ENCODE results near the gene RNF152. TPM values are rescaled to one million over a fixed set of nuclear protein-coding genes. Genes with fewer than 3 reads are reported as not detected.
"Not testable (repeated sequence)": the region's sequence is repeated elsewhere in the genome, so short reads cannot be mapped to it uniquely, and the experiment has no call there.

The RNF152 gene
- total RNA-seq, 1 donor from 2014 or later: 10.4 TPM

- Histone ChIP-seq H3K36me3 (no peaks in the 10 kb centered on the region), H3K27ac (replicated peaks) (no peak overlapping the region), H3K9me3 (replicated peaks) (peaks cover 23% of the 10 kb centered on the region), H3K27me3 (ENCODE audit: low read depth) (no peaks in the 10 kb centered on the region), H3K4me3 (no peak overlapping the region), H3K4me1 (no peaks in the 10 kb centered on the region)
- intact Hi-C loops (cut with micrococcal nuclease): no loop called here
- DNase-seq: no peak
- TF ChIP-seq, protein P1, sequence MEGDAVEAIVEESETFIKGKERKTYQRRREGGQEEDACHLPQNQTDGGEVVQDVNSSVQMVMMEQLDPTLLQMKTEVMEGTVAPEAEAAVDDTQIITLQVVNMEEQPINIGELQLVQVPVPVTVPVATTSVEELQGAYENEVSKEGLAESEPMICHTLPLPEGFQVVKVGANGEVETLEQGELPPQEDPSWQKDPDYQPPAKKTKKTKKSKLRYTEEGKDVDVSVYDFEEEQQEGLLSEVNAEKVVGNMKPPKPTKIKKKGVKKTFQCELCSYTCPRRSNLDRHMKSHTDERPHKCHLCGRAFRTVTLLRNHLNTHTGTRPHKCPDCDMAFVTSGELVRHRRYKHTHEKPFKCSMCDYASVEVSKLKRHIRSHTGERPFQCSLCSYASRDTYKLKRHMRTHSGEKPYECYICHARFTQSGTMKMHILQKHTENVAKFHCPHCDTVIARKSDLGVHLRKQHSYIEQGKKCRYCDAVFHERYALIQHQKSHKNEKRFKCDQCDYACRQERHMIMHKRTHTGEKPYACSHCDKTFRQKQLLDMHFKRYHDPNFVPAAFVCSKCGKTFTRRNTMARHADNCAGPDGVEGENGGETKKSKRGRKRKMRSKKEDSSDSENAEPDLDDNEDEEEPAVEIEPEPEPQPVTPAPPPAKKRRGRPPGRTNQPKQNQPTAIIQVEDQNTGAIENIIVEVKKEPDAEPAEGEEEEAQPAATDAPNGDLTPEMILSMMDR (IDR thresholded peaks at IDR 0.05; ENCODE audit: borderline replicate concordance): no peak
These were observed 107.2 kb downstream of the RNF152 start for GRCh38 chr18:61785588-61785987.

GRCh38 chr18:61784834-61785233 is 108.0 kb downstream of the RNF152 start:
- Histone ChIP-seq H3K9me3 (replicated peaks) (peaks cover 23% of the 10 kb centered on the region), H3K4me3 (no peak overlapping the region), H3K27ac (replicated peaks) (no peak overlapping the region), H3K36me3 (no peaks in the 10 kb centered on the region), H3K27me3 (ENCODE audit: low read depth) (no peaks in the 10 kb centered on the region), H3K4me1 (no peaks in the 10 kb centered on the region)
- intact Hi-C loops (cut with micrococcal nuclease): no loop called here
- DNase-seq: no peak
- TF ChIP-seq, protein P1 (IDR thresholded peaks at IDR 0.05; ENCODE audit: borderline replicate concordance): no peak

DNA sequence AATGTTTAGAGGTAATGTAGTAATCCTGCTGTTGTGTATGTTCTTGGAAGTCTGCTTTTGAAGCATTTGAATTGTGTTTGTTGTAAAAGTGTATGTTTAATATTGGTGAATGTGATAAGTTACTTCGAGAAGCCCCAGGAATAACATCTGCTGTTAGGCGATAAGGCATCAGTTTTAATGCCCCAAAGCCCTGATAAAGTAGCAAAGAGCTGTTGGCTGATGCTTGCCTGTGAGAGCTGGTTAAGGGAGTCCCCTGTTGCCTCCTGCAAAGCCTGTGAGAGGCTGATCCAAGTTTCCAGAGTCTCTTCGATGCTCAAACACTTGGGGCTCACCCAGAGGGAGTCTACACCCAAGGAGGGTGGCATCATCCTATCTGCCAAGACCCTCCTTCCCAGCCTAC is 110.3 kb downstream of the RNF152 start:
- no peaks in the 10 kb centered on the region for H3K36me3 ChIP-seq
- no peaks in the 10 kb centered on the region for H3K27me3 ChIP-seq (ENCODE audit: low read depth)
- H3K4me1 ChIP-seq: no peaks in the 10 kb centered on the region
- H3K9me3 ChIP-seq (replicated peaks): peaks cover 22% of the 10 kb centered on the region
- no peak for DNase-seq
- H3K4me3 ChIP-seq: no peak overlapping the region
- H3K27ac ChIP-seq (replicated peaks): no peak overlapping the region
- intact Hi-C loops (cut with micrococcal nuclease): no loop called here
- TF ChIP-seq, protein P1 (IDR thresholded peaks at IDR 0.05; ENCODE audit: borderline replicate concordance): no peak

- intact Hi-C loops (cut with micrococcal nuclease); H3K4me1 ChIP-seq; DNase-seq; H3K27me3 ChIP-seq (ENCODE audit: low read depth); H3K36me3 ChIP-seq; H3K27ac ChIP-seq (replicated peaks); H3K4me3 ChIP-seq: not testable (repeated sequence)
- H3K9me3 ChIP-seq (replicated peaks): peaks cover 28% of the 10 kb centered on the region
These were observed 116.6 kb downstream of the RNF152 start for GRCh38 chr18:61776201-61776600.

DNA sequence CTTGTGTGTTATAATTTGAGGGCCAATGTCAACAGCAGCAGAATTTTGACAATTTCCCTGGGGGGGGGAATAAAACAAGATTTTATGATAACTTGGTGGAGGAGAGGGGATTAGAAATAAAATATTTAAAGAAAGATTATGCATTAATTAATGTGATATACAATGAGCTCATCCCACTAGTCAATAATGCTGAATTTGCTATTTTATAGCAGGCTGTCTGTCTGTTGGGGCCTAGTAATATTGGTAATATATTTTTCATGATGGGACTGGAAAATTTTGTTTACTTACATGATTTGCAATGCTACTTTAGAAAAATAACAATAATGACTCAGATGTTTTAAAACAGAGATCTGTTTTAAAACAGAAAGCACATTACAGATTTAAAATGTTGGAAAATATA is 118.0 kb downstream of the RNF152 start:
- Histone ChIP-seq H3K36me3 (peaks cover 2% of the 10 kb centered on the region), H3K4me3 (no peak overlapping the region), H3K9me3 (replicated peaks) (peaks cover 28% of the 10 kb centered on the region), H3K4me1 (no peaks in the 10 kb centered on the region), H3K27ac (replicated peaks) (no peak overlapping the region), H3K27me3 (ENCODE audit: low read depth) (no peaks in the 10 kb centered on the region)
- DNase-seq: no peak
- TF ChIP-seq, protein P1 (IDR thresholded peaks at IDR 0.05; ENCODE audit: borderline replicate concordance): no peak
- intact Hi-C loops (cut with micrococcal nuclease): no loop called here

DNA sequence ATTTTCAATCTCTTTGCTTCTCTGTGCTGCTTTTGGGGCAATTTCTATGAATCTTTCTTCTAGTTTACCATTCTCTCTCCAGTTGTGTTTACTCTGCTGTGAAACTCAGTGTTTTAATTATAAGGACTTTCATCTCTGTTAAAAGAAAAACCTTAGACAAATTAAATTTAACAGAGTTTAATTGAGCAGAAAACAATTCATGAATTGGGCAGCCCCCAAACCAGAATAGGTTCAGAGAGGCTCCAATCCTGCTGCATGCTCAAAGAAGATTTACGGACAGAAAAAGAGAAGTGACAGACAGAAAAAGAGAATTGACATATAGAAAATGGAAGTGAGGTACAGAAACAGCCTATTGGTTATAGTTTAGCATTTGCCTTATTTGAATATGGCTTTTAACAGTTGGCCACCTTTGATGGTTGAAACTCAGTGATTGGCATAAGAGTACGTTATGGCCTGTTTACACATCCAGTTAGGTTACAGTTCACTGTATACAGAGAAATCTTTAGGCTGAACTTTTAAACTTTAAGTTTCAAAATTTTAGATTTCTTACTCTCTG is 120.4 kb downstream of the RNF152 start:
- intact Hi-C loops (cut with micrococcal nuclease): no loop called here
- no peak for DNase-seq
- H3K36me3 ChIP-seq: peaks cover 1% of the 10 kb centered on the region
- H3K4me3 ChIP-seq: no peak overlapping the region
- TF ChIP-seq, protein P1 (IDR thresholded peaks at IDR 0.05; ENCODE audit: borderline replicate concordance): no peak
- H3K27ac ChIP-seq (replicated peaks): no peak overlapping the region
- H3K4me1 ChIP-seq: no peaks in the 10 kb centered on the region
- no peaks in the 10 kb centered on the region for H3K27me3 ChIP-seq (ENCODE audit: low read depth)
- H3K9me3 ChIP-seq (replicated peaks): peaks cover 17% of the 10 kb centered on the region

Measured in left ventricle myocardium inferior (tissue), 1 donor.